ENCODE measurements around the gene SERP2.

SERP2 gene

DNA sequence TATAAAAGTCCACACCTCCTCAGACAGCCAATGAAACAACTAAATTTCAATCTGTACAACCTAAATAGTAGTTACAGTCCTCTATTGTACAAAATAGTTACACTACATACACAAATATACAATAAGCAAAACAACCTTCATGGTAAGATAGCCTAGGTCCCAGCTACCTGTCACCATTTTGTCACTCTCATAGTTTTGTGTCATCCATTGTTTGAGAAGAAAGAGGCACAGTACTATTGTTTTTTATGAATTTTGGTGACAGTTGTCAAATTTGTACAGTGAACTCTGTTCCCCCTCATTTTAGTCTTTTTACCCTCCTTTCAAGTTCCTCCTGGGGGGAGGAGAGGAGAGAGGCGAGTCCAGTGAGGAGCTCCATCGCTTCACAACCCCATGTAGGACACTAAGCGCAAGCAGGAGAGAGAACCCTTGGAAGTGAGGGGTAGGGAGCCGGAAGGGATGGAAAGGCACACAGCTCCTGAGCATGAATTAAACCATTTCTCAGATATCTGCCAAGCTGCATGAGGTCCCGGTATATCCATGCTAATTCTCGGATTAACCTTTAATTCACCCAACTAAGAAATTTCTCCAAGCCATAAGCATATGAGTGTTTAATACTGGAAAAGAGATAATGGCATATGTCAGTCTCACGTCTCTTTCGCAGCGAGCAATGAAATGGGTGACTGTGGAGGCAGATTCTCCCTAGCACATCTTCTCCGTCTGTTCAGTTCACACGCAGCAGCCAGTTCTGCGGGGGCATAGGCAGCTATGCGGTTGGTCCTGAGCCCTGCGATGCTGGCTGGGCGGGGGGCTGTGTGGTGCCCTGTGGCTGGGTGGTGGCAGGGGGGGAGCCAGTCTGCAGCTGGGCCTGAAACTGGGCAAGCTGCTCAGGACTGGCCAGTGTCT is 60.5 kb downstream of the SERP2 start:
- DNase-seq (ENCODE audit: low read depth in 2 of 3, low spot score in 2 of 3): no peak

DNA sequence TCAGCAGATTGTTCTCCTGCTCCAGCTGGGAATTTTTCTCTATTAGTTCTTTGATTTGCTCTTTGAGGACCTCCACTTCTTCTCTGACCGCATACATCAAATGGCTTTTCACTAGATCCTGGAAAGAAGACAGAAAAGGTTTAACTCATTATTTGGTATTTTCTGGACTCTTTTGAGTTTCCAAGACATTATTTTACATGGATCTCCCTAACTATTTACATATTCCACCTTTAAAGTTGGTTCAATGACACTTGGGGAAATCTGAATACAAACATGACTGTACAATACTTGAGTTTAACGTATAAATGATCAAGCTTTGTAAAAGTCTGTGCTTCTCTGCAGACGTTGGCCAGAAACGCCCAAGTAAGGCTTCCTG is 61.1 kb downstream of the SERP2 start:
- DNase-seq (ENCODE audit: low read depth in 2 of 3, low spot score in 2 of 3): no peak

DNA sequence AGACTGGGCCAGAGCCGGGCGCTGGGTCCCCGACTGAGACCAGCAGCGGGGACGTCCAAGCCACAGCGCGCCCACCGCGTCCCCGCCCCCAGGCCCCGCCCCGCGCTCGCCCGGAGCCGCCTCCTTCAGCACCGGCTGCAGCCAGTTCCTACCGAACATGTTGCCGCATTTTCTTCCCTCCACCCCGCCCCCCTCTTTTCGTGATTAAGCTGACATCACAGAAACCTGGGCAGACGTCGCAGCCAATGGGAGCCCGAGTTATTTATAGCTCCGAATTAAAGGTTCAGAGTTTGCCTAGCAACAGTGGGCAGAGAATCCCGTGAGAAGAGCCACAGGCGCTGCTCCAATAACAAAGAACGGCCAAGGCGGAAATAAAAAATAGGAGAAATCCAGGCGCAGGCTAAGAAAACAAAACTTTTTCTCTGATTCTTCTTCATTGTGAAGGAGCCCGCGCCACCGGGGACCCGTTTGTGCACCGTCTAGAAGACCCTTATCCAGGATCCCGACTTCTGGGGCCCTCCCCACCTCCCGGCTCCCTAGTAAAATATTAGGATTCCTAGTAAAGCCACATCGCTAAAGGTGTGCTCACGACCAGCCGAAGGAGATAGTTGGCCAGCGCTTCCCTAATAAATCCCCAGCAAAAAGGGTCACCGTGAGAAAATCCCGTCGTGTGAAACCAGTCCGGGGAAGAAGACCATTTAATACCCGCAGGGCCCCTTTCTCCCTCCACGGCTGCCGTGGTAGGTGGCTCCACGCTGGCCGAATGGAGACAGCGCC is 61.7 kb downstream of the SERP2 start:
- peak; percentile 59 to 68 (median 63) for DNase-seq (ENCODE audit: low read depth in 2 of 3, low spot score in 2 of 3)

- DNase-seq (ENCODE audit: low read depth in 2 of 3, low spot score in 2 of 3): no peak
Measured at GRCh38 chr13:44435919-44436510, 62.4 kb downstream of the SERP2 start.

DNA sequence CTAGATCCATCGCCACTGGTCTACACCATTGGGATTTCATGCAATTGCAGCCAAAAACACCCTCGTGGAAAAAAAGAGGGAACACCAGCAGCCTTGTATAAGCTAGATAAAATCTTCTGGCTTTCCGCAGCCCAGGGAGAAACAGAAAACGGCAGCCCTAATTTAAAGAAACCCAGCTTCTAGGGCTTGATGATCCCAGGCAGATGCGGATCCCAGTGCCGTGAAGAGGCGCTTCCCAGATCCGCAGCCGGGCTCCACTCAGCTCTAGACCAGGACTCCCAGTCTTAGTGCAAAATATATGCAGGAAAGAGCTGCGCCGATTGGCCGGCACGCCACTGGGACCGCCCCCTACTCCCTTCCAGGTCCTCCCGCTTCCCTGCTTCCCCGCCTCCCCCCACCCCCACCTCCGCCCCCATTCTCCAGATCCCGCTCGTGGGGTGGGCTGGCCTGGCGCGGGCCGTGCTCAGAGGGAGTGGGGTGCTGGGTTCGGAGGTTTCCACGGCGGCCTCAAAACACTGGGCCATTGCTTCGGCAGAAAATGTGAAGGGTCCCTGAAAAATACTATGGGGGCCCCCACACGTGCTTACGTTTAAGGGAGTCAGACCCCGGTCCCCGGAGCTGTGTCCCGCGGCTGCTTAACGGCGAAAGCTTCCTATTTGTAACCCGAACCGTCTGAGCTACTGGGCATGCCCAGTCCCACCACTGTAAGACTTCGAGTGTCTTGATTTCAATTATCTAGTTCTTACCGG is 63.1 kb downstream of the SERP2 start:
- peak in 1 of 3 experiments; percentile 6 for DNase-seq (ENCODE audit: low read depth in 2 of 3, low spot score in 2 of 3)

GRCh38 chr13:44437356-44438233 is 64.0 kb downstream of the SERP2 start:
- no peak for DNase-seq (ENCODE audit: low read depth in 2 of 3, low spot score in 2 of 3)

GRCh38 chr13:44438234-44438579 is 64.6 kb downstream of the SERP2 start:
- no peak for DNase-seq (ENCODE audit: low read depth in 2 of 3, low spot score in 2 of 3)

- no peak for DNase-seq (ENCODE audit: low read depth in 2 of 3, low spot score in 2 of 3)
Measured at GRCh38 chr13:44439452-44440024, 65.9 kb downstream of the SERP2 start.

DNA sequence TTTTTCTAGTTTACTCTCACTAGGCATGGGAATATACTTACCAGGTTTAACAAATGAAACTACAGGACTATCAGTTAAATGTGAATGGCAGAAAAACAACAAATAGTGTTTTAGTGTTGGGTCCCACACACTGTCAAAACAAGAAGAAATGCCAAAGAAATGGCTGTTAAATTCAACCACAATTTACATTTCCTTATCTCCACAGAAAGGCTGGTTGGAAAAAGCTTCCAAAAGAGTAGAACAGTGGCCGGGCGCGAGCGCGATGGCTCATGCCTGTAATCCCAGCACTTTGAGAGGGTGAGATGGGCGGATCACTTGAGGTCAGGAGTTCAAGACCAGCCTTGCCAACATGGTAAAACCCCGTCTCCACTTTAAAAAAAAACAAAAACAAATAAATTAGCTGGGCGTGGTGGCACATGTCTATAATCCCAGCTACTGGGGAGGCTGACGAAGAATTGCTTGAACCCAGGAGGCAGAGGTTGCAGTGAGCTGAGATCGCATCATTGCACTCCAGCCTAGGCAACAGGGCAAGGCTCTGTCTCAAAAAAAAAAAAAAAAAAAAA is 66.5 kb downstream of the SERP2 start:
- DNase-seq (ENCODE audit: low read depth in 2 of 3, low spot score in 2 of 3): no peak

Measured in activated CD8-positive, alpha-beta memory T cell treated with anti-CD3 and anti-CD28 coated beads for 48 hours (primary cell).